GM15510 (cell line): Measurements from ENCODE around the gene IL1A.

Experiments used
- POLR2A ChIP-seq: IDR thresholded peaks from 3 replicates; pipeline ENCODE4 v1.6.1; 2011; ENCODE audit warnings: borderline replicate concordance; ENCODE audit not compliant: insufficient read length; ENCODE audit errors: extremely low read depth

The IL1A gene

GRCh38 chr2:112803691-112804521 is 19.6 kb upstream of the IL1A start:
- TF ChIP-seq POLR2A, result no peak

- no peak for TF ChIP-seq POLR2A
Observed at GRCh38 chr2:112800881-112801583, 16.7 kb upstream of the IL1A start.

- TF ChIP-seq POLR2A, result no peak
Observed at GRCh38 chr2:112798979-112799975, 15.0 kb upstream of the IL1A start.

GRCh38 chr2:112796486-112796885 is 12.2 kb upstream of the IL1A start:
- no peak for TF ChIP-seq POLR2A

GRCh38 chr2:112795774-112796173 is 11.5 kb upstream of the IL1A start:
- TF ChIP-seq POLR2A, result no peak

GRCh38 chr2:112794841-112795240 is 10.5 kb upstream of the IL1A start:
- TF ChIP-seq POLR2A, result no peak

GRCh38 chr2:112794131-112794733 is 9.9 kb upstream of the IL1A start:
- no peak for TF ChIP-seq POLR2A

GRCh38 chr2:112793449-112793978 is 9.2 kb upstream of the IL1A start:
- no peak for TF ChIP-seq POLR2A

- TF ChIP-seq POLR2A, result no peak
Observed at GRCh38 chr2:112792419-112792818, 8.1 kb upstream of the IL1A start.

- no peak for TF ChIP-seq POLR2A
Observed at GRCh38 chr2:112791693-112792230, 7.5 kb upstream of the IL1A start.

- no peak for TF ChIP-seq POLR2A
Observed at GRCh38 chr2:112791019-112791418, 6.7 kb upstream of the IL1A start.

- no peak for TF ChIP-seq POLR2A
Observed at GRCh38 chr2:112790305-112790704, 6.0 kb upstream of the IL1A start.

- TF ChIP-seq POLR2A, result no peak
Observed at GRCh38 chr2:112789186-112789585, 4.9 kb upstream of the IL1A start.

GRCh38 chr2:112788653-112789052 is 4.4 kb upstream of the IL1A start:
- no peak for TF ChIP-seq POLR2A
